IPS DF 19.7 (cell line): ENCODE results near the gene CAPZA2.
"Not testable (repeated sequence)": the region's sequence is repeated elsewhere in the genome, so short reads cannot be mapped to it uniquely, and the experiment has no call there.

Experiments
- DNase-seq: peaks from one replicate; pipeline ENCODE4 v3.0.0-alpha.2; 2013; ENCODE audit warnings: low read depth, low spot score

Gene CAPZA2

GRCh38 chr7:116920359-116920758 lies 58.0 kb downstream of the CAPZA2 start:
- DNase-seq: no peak

GRCh38 chr7:116922545-116922944 lies 60.2 kb downstream of the CAPZA2 start:
- no peak for DNase-seq

GRCh38 chr7:116924741-116925140 lies 62.4 kb downstream of the CAPZA2 start:
- DNase-seq: no peak

GRCh38 chr7:116929021-116929420 lies 66.6 kb downstream of the CAPZA2 start:
- DNase-seq: no peak

GRCh38 chr7:116929914-116930913 lies 67.8 kb downstream of the CAPZA2 start:
- DNase-seq: no peak

- DNase-seq: no peak
Measured at GRCh38 chr7:116932566-116932965, 70.2 kb downstream of the CAPZA2 start.

- no peak for DNase-seq
Measured at GRCh38 chr7:116933465-116933864, 71.1 kb downstream of the CAPZA2 start.

- no peak for DNase-seq
Measured at GRCh38 chr7:116934580-116934979, 72.2 kb downstream of the CAPZA2 start.

GRCh38 chr7:116936844-116937243 lies 74.5 kb downstream of the CAPZA2 start:
- not testable (repeated sequence) for DNase-seq

- no peak for DNase-seq
Measured at GRCh38 chr7:116938678-116939077, 76.3 kb downstream of the CAPZA2 start.

- no peak for DNase-seq
Measured at GRCh38 chr7:116940689-116941370, 78.4 kb downstream of the CAPZA2 start.

GRCh38 chr7:116942504-116942903 lies 80.1 kb downstream of the CAPZA2 start:
- DNase-seq: no peak

- DNase-seq: no peak
Measured at GRCh38 chr7:116948934-116949333, 86.5 kb downstream of the CAPZA2 start.

GRCh38 chr7:116949941-116950801 lies 87.8 kb downstream of the CAPZA2 start:
- no peak for DNase-seq

- DNase-seq: no peak
Measured at GRCh38 chr7:116950889-116951351, 88.5 kb downstream of the CAPZA2 start.

- DNase-seq: no peak
Measured at GRCh38 chr7:116951366-116952292, 89.2 kb downstream of the CAPZA2 start.

- no peak for DNase-seq
Measured at GRCh38 chr7:116952635-116953371, 90.4 kb downstream of the CAPZA2 start.

- no peak for DNase-seq
Measured at GRCh38 chr7:116953372-116953905, 91.1 kb downstream of the CAPZA2 start, which contains the start of gene ST7. ST7 (plus strand) TSS chr7:116953501; CDS start chr7:116953541, 40 bp downstream.
